NCI-H748 treated with DMSO at 0.1 percent for 48 hours (cell line): ENCODE results near the gene RPP21.

Experiments
- DNase-seq: peaks from one replicate; lab custom pipeline; 2025; lab: John Stamatoyannopoulos, UW

RPP21 gene

DNA sequence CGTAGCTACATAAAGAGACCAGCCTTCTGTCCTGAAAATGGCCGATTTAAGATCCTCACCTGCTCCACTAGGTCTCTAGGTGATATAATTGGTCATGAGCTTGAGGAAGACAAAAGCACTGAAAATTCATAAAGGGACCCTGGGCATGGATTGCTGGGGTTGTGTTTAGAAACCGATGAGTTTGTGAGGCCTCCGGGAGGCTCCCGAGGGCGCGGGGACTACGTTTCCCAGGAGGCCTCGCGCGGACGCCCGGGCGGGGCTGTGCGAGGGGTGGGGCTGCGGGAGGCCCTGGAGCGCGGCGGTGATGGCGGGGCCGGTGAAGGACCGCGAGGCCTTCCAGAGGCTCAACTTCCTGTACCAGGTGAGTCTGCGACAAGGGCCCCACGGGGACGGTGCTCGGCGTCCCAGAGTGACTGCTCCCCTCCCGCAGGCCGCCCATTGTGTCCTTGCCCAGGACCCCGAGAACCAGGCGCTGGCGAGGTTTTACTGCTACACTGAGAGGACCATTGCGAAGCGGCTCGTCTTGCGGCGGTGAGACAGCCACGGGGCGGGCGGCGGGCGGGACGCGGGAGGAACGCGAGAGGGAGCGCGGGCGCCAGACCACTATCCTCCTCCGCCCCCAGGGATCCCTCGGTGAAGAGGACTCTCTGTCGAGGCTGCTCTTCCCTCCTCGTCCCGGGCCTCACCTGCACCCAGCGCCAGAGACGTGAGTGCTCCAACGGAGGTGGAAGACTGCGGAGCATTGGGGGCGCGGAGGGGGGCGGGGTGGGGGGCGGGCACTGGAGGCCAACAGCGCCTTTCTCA, at the start of gene RPP21:
Gene RPP21 (plus strand): TSS at position 289 of the 804 bp plus-strand sequence. CDS start 16 bp downstream, at position 305.
- peak; percentile 65 for DNase-seq

DNA sequence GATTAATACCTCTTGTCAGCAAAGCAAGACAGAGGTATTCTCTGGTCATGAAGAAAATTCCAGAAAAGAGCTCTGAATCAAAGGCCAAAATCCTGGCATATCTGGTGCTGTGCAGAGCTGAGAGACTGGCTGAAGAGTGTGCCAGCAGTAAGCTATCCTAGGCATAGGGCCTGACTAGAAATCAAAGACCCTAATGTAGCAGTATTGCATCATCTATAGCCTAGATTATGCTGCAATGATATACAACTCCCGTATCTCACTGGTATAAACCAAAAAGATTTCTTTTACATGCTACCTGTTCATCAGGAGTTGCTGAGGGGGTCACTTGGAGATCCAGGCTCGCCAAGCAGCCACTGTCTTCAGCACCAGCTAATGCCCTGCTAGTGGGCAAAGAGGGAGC, 49.1 kb upstream of the RPP21 start:
- DNase-seq = no peak

DNA sequence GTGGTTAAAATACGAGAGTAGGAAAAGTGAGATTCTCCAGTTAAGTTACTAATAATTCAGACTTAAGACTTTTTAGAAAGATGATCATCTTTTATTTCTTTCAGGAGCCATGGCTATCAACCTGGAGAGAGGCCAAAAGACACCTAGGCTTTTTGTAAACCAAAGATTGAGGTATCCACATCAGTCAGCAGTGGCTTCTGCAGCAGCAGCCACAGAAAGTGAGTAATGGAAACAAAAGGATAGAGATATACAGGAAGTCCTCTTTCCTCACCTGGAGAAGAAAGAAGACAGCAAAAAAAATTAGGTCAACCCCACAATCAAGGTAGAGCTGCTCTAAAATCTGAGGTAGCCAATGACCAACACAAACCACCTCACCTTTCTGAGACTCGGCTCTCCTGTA, 41.0 kb upstream of the RPP21 start:
- DNase-seq = no peak

DNA sequence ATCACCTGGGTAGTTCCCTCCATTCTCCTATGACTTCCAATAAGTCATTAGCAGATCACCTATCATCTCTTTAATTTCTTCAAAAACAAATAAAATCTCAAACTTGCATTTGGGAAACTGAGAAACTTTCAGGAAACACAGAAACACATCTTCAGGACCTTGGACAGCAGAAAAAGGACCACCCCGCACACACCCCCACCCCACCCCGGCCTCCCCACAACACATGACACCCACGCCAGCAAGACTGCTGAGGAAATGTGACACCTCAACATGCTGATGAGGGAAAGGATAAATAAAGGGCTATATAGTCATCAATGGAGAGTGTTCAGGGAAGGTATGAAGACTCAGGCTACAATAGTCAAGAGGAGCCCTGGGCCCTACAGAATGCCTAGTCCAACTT, 33.9 kb upstream of the RPP21 start:
- no peak for DNase-seq

DNA sequence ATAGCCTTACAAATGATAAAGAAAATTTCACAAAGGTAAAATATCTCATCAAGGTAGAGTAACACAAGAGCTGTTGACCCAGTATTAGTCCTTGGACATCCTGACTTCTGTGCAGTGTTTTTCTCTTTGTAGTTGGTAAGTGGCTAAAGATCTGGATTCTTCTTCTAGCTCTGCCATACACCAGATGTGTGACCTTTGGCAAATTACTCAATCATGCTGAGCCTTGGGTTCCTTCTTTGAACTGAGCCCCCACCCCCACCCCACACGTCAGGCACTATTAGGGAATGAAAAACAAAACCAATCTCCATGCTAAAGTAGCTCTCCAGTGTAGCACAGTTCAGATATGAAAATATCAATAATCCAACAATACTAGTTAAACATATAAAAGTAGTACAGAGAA, 33.3 kb upstream of the RPP21 start:
- no peak for DNase-seq

DNA sequence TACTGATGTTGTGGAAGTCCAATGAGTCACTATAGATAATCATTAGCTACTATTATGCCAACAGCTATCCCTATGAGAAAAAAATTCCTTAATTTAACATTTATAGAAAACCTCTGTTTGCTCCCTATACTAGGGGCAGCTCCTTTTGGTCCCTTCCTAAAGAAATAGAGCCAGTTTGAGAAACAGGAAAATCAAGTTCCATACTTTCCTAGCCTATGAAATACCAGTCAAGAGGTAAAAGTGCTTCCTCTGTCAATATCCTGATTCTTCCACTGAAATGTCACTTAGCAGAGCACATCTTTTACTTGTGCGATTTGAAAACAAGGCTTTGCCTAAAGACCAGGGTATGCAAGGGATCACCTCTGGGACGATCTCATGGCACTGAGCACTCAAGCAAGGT, 32.7 kb upstream of the RPP21 start:
- DNase-seq = no peak

DNA sequence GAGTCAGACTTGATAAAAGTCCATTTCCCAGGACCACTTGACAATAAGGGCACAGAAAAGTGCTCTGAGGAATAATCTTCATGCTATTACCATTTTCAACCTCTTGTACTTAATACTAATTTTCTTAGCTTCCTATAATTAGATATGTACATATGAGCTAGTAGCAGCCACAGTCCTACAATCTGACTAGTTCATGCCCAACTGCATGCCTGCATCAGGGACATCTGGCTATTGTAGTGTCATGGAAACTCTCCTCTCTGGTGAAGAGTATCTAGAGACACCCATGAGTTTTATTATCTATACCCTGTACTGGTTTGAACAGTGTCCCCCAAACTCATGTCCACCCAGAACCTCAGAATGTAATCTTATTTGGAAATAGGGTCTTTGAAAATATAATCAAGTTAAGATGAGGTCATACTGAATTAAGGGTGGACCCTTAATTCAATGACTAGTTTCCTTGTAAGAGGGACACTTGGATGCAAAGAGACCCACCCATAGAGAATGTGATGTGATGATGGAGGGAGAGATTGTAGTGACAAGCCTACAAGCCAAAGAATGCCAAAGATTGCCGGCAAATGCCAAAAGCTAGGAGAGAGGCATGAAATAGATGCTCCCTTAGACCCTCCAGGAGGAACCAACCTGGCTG, 32.2 kb upstream of the RPP21 start:
- DNase-seq = no peak

DNA sequence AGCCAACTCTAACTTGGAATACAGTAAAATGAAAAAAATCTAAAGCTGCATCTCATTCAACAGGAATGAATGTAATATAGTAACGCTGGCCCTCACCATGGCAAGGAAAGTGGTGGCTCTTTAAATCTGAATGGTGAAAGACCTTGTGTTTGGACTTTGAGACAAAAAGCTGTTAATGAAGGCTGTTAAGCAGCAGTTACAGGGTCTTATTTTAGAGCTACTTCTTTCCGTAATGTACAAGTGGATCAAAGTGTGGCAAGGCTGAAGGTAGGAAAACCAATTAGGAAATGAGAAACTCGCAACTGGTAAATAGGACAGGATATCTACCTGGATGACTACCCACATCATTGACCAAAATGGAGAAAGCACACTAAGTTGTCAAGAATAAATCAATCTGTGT, 29.8 kb upstream of the RPP21 start:
- no peak for DNase-seq

DNA sequence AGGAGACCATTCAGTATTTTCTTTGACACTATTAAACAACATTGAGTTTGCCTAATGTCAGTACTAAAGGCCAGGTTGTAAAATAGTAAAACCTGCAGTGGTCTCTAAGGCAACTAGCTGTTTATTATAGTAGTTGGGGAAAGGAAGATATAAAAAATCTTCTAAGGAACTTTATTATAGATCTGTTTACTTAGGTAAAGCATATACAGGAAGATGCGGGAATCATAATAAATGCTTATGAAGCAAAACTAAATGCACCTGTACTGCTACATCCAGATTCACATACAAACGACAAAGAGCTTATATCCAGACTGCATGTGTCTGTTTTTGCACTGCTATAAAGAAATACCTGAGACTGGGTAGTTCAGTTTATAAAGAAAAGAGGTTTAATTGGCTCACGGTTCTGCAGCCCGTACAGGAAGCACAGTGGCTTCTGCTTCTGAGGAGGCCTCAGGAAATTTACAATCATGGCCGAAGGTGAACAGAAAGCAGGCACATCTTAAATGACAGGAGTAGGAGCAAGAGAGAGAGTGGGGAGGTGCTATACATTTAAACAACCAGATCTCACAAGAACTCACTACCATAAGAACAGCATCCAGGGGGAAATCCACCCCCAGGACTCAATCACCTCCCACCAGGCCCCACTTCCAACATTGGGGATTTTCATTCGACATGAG, 26.9 kb upstream of the RPP21 start:
- no peak for DNase-seq

DNA sequence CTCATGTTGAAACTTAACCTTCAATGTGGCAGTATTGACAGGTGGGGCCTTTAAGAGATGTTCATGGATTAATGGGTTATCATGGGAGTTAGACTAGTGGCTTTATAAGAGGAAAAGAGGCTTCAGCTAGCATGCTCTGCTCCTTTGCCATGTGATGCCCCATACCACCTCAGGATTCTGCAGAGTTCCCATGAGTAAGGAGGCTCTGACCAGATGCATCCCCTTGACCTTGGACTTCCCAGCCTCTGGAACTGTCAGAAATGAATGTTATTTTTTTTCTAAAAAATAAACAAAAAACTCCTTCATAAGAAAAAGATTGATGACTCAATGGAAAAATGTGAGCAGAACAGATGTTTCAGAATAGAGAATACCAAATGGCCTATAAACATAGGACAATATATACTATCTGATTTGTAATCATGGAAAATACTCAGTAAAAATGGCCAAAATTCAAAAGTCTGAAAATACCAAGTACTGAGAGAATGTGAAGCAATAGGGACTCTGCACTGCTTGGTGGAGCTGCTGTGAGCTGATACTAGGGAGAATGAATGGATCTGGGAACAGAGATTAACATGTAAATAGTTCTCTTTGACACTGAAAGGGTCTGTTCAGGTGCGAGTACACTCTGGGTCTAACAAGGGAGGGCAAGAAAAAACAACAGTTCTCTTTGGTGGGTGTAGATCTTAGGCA, 25.7 kb upstream of the RPP21 start:
- no peak for DNase-seq

DNA sequence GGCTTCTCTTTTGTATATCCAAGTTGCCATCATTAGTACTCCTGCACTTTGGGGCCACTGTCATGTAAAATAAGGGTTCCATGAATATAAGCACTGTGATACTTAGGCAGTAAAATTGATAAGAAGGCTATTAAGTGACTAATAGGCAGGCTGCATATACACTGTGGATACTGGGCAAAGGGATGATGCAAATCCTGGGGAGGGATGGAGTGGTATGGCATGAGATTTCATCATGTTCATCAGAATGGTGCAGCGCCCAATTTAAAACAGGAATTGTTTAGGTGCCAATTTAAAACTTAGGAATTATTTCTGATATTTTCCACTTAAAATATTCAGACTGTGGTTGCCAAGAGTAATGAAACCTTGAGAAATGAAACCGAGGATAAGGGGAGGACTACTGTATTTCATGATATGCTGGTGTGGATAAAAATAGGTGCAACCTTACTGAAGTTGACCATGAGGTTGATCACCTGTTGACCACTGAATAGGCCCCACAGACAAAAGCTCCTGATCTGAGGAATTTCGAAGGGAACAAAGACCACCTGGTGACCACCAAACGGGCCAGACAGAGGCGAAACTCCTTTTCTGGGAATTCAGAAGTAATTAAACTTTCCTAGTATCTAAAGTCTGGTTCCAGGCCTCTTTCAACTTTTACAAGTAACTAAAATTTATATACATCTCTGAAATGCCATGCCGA, 23.1 kb upstream of the RPP21 start:
- no peak for DNase-seq

DNA sequence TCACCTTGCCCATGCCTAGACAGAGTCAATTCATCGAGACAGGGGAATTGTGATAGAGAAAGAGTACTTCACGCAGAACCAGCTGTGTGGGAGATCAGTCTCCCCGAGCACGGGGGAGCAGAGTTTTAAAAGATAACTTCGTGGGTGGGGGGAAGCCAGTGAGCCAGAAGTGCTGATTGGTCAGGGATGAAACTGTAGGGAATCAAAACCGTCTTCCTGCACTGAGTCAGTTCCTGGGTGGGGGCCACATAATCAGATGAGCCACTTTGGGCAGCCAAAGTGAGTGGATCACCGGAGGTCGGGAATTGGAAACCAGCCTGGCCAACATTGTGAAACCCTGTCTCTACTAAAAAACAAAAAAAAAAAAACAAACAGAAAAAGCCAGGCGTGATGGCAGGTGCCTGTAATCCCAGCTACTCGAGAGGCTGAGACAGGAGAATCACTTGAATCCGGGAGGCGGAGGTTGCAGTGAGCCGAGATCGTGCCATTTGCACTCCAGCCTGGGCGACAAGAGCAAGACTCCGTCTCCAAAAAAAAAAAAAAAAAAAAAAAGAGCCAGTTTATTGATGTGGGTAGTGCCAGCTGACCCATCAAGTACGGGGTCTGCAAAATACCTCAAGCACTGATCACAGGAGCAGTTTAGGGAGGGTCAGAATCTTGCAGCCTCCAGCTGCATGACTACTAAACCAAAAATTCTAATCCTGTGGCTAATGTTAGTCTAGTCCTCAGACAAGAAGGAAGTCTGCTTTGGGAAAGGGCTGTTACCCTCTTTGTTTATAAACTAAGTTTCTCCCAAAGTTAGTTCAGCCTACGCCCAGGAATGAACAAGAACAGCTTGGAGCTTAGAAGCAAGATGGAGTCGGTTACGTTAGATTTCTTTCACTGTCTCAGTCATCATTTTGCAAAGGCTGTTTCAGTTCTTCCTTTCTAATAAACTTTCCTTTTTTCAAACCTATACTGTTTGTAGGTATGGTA, 22.1 kb upstream of the RPP21 start:
- DNase-seq = no peak

DNA sequence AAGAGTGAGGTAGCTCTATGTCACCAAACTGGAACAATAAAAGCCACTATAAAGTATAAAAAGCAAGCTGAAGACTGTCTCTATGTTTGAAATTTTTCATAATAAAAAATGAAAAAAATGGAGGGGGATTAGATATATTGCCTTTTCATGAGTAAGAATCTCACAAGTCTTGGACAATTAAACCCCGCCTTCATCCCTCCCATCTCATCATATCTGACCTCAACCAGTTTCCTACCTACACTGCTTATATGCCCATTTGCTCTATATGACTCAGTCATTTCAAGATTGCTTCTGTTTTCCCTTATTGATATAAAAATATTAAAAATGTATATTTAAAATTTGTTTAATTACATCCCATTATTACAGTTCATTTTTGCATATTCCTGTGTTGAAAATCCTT, 21.1 kb upstream of the RPP21 start:
- no peak for DNase-seq

DNA sequence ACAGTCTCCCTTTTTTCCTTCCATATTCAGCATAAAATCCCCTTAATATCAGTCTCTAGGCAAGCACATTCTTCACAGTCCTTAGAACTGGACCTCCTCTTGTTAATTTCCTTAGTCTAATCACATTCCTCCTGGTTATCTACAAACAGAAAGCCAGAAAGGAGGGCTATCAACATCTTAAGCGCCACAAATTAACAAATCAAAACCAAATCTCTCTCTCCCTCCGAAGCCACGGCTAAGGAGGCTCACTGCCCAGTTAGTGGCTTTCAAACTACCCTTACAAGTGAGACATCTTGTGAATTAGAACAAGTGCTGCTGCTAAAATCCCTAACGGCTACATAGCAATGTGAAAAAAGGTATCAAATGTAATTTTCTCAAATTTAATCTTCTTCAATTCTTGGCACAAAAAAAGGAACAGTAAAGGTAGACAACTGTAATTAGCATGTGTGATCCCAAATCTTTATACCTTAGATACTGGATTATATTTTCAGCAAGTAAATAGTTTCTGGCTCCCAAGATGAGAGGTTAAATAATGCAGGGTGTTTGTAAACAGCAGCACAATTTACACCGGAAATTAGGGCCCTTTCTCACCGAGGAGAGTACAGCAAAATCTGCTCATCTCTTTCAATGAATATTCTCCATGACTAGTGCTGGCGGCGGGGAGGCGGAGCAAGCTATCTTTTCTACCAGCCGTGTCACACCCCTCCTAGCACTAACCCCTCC, 19.6 kb upstream of the RPP21 start:
- peak; percentile 51 for DNase-seq

DNA sequence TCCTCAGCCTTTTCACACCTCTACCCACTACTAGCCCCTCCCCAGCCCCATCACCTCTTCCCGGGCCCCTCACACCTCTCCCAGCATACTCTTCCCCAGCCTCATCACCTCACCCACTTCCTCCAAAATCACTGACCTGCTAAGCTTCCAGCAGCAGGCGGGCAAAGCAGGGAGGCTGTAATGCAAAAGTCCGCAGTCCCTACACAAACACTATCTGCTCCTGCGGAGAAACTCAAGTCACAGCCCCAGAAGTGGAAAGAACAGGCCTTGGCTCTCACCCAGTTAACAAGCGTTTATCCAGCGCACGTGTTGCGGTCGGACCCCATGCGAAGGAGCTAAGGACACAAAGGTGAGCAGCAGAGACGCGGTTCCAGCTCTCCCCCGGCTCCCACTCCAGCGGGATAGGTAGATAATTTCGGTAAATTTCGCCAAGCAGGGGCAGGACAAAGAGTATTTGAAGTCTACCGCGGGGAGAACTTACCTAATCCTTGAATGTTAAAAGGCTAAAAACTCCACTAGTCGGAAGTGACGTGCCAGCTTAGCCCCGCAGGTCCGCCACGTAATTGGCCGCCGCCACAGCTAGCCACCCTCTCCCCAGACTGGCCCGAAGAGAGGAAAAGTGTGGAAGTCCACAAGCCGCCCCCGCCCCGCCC, 19.0 kb upstream of the RPP21 start:
- peak; percentile 83 for DNase-seq

DNA sequence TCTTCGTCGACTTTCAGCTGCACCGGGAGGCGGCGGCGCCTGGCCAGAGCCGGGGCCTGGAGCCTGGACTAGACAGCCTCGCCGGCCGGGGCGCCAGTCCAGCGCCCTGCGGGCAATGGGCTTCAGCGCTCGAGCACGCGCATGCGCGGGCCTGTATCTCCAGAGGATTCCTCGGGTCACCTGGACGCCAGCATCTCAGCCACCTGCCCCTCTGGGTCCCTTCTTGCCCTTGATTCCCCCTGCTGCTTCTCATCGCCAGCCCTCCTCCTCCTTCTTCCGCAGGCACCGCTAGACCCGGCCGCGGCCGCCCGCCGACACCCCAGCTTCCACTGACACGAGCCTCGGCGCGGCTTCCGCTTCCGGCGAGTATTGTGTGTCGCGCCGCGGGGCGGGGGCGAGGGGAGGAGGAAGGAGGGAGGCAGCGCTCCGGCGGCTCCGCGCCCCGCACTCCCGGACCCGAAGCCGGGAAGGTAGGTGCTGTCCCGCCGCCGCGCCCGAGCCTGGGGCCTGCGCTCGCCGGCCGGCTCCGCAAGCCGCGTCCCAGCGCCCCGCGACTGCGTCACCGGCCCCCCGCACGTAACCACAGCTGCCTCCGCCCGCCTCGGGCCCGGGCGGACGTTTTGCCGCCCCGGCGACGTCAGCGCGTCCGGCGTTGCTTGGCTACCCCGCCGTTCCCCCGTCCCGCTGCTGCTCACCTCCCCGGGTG, 18.3 kb upstream of the RPP21 start, which contains the start of gene TRIM39:
Gene TRIM39 (plus strand): TSS at position 402 of the 706 bp plus-strand sequence. CDS start 2,391 bp downstream, outside the sequence.
- peak; percentile 83 for DNase-seq

DNA sequence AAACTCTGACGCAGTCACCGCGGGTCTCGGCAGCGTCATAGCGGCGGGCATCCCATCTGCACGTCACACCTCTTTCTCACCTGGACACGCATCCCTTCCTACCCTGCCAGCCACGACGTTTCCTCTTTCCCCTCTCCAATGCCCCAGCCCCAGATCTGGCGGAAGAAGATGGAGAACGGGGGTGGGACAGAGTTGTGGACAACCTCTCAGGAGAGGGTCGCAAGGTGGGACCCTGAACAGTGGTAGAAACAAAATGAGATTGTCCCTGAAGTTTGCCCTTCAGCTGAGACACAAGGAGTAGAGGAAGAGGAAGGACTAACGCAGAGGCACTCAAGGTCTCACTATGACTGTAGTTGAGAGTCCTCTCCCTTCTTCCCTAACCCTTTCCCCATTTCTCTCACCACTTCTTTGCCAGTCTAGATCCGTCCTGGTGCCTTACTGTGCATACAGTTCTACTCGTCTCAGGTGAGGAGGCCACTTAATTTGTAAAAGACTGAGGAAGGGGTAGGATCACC, 17.7 kb upstream of the RPP21 start:
- DNase-seq = no peak

DNA sequence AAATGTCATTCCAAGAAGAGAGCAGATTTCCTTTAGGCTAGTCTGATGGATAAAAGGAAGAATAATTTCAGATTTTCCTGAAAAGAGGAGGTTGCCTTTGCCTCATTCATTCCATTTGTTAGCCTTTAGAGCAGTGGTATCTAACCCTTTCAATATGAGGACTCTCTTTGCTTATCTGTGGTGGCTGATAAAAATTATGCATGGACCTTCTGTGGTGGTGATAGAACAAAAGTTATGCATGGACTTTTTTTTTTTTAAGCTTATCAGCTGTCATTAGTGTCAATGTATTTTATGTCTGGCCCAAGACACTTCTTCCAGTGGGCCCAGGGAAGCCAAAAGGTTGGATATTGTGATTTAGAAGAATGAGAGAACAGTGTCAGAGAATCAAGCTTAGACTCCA, 16.6 kb upstream of the RPP21 start:
- DNase-seq = no peak
